Esophagus muscularis mucosa (tissue), 3 donors: ENCODE data around the gene MTUS2.

Experiments used
- CTCF ChIP-seq, 3 experiments: fragments of 200-600 bp in 2 of 3; fragments of 450-650 bp in 1 of 3; sonication (generic) in 2 of 3; IDR thresholded peaks; one replicate each; pipeline ENCODE4 v1.5.1; 2017 to 2019; ENCODE audit warnings: antibody characterized with exemption in 3 of 3, mild to moderate bottlenecking in 2 of 3, moderate library complexity in 1 of 3
- POLR2A ChIP-seq: fragments of 450-650 bp; IDR thresholded peaks from one replicate; pipeline ENCODE4 v1.6.1; 2017; ENCODE audit warnings: antibody characterized with exemption, moderate library complexity, mild to moderate bottlenecking, low read depth

GRCh38 chr13:29509999-29510589 is 690.0 kb downstream of the MTUS2 start:
- TF ChIP-seq CTCF (IDR thresholded peaks at IDR 0.05) (no peak), POLR2A (no peak)
